DMS114 treated with DMSO at 0.1 percent for 48 hours (cell line): ENCODE data around the gene TMEM244.
"Not testable (repeated sequence)": the region's sequence is repeated elsewhere in the genome, so short reads cannot be mapped to it uniquely, and the experiment has no call there.

Experiments
- DNase-seq: peaks from one replicate; lab custom pipeline; 2025; ENCODE audit not compliant: unreplicated experiment; lab: John Stamatoyannopoulos, UW

The TMEM244 gene

GRCh38 chr6:129860908-129861665 lies at the start of gene TMEM244:
TSS of gene TMEM244 (minus strand) at chr6:129861315. CDS start at chr6:129861188, 127 bp downstream.
- DNase-seq = no peak

GRCh38 chr6:129908858-129909257 lies 47.7 kb upstream of the TMEM244 start:
- no peak for DNase-seq

- DNase-seq = no peak
Observed at GRCh38 chr6:129908356-129908755, 47.2 kb upstream of the TMEM244 start.

- no peak for DNase-seq
Observed at GRCh38 chr6:129906515-129907077, 45.5 kb upstream of the TMEM244 start.

- no peak for DNase-seq
Observed at GRCh38 chr6:129903082-129903481, 42.0 kb upstream of the TMEM244 start.

GRCh38 chr6:129902681-129903080 lies 41.6 kb upstream of the TMEM244 start:
- DNase-seq = no peak

GRCh38 chr6:129901910-129902309 lies 40.8 kb upstream of the TMEM244 start:
- DNase-seq = no peak

- DNase-seq = no peak
Observed at GRCh38 chr6:129895692-129896091, 34.6 kb upstream of the TMEM244 start.

GRCh38 chr6:129894921-129895320 lies 33.8 kb upstream of the TMEM244 start:
- DNase-seq = no peak

GRCh38 chr6:129893640-129894039 lies 32.5 kb upstream of the TMEM244 start:
- DNase-seq = no peak

GRCh38 chr6:129890701-129891100 lies 29.6 kb upstream of the TMEM244 start:
- no peak for DNase-seq

GRCh38 chr6:129890164-129890563 lies 29.0 kb upstream of the TMEM244 start:
- no peak for DNase-seq

GRCh38 chr6:129889580-129889979 lies 28.5 kb upstream of the TMEM244 start:
- no peak for DNase-seq

GRCh38 chr6:129886401-129887155 lies 25.5 kb upstream of the TMEM244 start:
- no peak for DNase-seq

- DNase-seq = no peak
Observed at GRCh38 chr6:129884211-129884610, 23.1 kb upstream of the TMEM244 start.

- no peak for DNase-seq
Observed at GRCh38 chr6:129882510-129883023, 21.5 kb upstream of the TMEM244 start.

GRCh38 chr6:129877894-129878293 lies 16.8 kb upstream of the TMEM244 start:
- not testable (repeated sequence) for DNase-seq

- DNase-seq = no peak
Observed at GRCh38 chr6:129875610-129876520, 14.8 kb upstream of the TMEM244 start.

- no peak for DNase-seq
Observed at GRCh38 chr6:129874837-129875236, 13.7 kb upstream of the TMEM244 start.

GRCh38 chr6:129872586-129872985 lies 11.5 kb upstream of the TMEM244 start:
- DNase-seq = no peak

- no peak for DNase-seq
Observed at GRCh38 chr6:129871221-129871620, 10.1 kb upstream of the TMEM244 start.
